Coronary artery (tissue), 2 donors: ENCODE data around the gene KIR2DL3.
"Not testable (repeated sequence)": the region's sequence is repeated elsewhere in the genome, so short reads cannot be mapped to it uniquely, and the experiment has no call there.

Experiments used
- DNase-seq: peaks from one replicate; pipeline ENCODE4 v3.0.0-alpha.2; 2017; ENCODE audit warnings: low spot score
- H3K27ac ChIP-seq, 2 donors: fragments of 200-600 bp; sonication (generic); one replicate each; pipeline ENCODE4 v1.5.1; 2016 to 2019
- H3K4me3 ChIP-seq: fragments of 200-600 bp; sonication (generic); 2 replicates; pipeline ENCODE4 v1.5.1; 2016; ENCODE audit warnings: mild to moderate bottlenecking, moderate library complexity
- TF ChIP-seq, protein P1 (sequence below): fragments of 200-600 bp; sonication (generic); IDR thresholded peaks from one replicate; pipeline ENCODE4 v1.5.1; 2019; ENCODE audit warnings: antibody characterized with exemption

KIR2DL3 gene

GRCh38 chr19:54727562-54727961 is 10.8 kb upstream of the KIR2DL3 start:
- Histone ChIP-seq H3K4me3 (no peak overlapping the region), H3K27ac (no peak overlapping the region)
- peak; percentile 19 for DNase-seq
- TF ChIP-seq, protein P1, sequence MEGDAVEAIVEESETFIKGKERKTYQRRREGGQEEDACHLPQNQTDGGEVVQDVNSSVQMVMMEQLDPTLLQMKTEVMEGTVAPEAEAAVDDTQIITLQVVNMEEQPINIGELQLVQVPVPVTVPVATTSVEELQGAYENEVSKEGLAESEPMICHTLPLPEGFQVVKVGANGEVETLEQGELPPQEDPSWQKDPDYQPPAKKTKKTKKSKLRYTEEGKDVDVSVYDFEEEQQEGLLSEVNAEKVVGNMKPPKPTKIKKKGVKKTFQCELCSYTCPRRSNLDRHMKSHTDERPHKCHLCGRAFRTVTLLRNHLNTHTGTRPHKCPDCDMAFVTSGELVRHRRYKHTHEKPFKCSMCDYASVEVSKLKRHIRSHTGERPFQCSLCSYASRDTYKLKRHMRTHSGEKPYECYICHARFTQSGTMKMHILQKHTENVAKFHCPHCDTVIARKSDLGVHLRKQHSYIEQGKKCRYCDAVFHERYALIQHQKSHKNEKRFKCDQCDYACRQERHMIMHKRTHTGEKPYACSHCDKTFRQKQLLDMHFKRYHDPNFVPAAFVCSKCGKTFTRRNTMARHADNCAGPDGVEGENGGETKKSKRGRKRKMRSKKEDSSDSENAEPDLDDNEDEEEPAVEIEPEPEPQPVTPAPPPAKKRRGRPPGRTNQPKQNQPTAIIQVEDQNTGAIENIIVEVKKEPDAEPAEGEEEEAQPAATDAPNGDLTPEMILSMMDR: no peak

DNA sequence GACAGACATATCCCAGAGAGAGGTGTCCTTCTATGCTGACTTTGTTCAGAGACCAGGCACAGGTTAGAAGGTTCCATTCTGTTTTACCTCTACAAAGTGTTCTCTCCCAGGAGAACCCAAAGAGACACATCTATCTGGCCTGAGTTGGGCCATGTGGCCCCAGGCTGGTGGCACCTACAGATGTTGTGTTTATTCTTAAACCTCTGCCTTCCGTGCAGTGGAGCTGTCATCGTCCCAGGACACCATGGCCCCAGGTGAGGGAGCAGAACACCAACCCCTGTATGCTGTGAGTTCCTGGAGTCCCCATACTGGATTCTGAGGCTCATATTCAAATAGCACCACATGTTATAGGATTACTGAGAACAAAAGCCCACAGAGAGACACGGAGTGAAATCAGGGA is 10.1 kb upstream of the KIR2DL3 start:
- peak; percentile 17 for DNase-seq
- Histone ChIP-seq H3K4me3 (no peak overlapping the region), H3K27ac (no peak overlapping the region)
- TF ChIP-seq, protein P1: no peak

- Histone ChIP-seq H3K27ac (no peak overlapping the region), H3K4me3 (no peak overlapping the region)
- peak; percentile 46 for DNase-seq
- TF ChIP-seq, protein P1: no peak
These were observed 8.7 kb upstream of the KIR2DL3 start for GRCh38 chr19:54729416-54730188.

DNA sequence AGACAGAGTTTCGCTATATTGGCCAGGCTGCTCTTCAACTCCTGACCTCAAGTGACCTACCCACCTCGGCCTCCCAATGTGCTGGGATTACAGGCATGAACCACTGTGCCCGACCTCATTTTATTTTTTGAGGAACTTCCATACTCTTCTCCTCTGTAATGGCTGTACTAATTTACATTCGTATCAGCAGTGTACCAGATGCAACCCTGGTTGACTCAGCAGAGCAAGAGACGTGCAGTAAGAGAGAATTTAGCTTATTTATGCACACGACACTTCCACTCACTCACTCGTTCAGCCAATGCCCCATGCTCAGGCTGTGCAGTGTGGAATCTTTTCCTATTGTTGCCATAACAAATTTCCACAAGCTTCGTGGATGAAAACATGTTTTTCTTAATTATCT is 7.1 kb upstream of the KIR2DL3 start:
- Histone ChIP-seq H3K4me3 (no peak overlapping the region), H3K27ac (no peak overlapping the region)
- DNase-seq: peak; percentile 19
- TF ChIP-seq, protein P1: no peak

DNA sequence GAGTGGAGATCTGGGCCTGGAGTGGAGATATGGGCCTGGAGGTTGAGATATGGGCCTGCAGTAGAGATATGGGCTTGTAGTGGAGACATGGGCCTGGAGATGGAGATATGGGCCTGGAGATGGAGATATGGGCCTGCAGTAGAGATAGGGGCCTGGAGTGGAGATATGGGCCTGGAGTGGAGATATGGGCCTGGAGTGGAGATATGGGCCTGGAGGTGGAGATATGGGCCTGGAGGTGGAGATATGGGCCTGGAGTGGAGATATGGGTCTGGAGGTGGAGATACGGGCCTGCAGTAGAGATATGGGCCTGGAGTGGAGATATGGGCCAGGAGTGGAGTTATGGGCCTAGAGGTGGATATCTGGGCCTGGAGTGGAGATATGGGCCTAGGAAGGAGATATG is 402 bp downstream of the KIR2DL3 start:
- no peak for DNase-seq

DNA sequence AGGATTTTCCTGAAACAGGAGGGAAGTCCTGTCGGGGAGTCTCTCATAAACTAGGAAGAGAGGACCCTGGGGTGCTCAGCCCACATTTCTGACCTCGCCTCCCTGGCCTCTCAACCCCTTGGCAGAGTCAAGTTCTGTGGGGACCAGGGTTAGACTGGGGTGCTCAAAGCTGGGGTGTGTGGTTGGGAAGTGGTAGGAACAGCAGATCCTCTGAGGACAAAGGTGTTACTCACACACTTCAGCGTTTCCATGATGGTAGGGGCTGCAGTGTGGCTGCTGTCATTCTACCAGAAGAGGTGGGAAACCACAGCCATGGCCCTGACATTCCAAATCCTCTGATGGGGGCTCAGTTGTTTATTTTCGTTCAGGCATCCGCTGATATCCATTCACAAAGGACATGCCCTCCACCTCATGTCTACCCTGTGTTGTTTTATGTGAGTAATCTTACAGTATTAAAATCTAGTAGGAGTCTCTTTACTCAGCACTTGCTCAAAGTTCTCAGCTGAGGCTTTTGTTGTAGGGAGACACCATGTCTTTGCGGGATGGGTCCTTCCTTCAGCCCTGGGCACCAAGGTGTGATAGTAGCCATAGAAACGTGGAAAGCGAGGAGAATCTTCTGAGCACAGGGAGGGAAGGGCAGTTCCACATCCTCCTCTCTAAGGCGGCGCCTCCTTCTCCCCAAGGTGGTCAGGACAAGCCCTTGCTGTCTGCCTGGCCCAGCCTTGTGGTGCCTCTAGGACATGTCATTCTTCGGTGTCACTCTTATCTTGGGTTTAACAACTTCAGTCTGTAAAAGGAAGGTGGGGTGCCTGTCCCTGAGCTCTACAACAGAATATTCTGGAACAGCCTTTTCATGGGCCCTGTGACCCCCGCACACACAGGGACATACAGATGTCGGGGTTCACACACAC is 1.5 kb downstream of the KIR2DL3 start:
- no peak overlapping the region for H3K27ac ChIP-seq
- TF ChIP-seq, protein P1: no peak
- DNase-seq: no peak
- no peak overlapping the region for H3K4me3 ChIP-seq

More for the DNA sequence above, 402 bp downstream of the KIR2DL3 start:
- TF ChIP-seq, protein P1: no peak
- Histone ChIP-seq H3K4me3 (no peak overlapping the region), H3K27ac (no peak overlapping the region)

DNA sequence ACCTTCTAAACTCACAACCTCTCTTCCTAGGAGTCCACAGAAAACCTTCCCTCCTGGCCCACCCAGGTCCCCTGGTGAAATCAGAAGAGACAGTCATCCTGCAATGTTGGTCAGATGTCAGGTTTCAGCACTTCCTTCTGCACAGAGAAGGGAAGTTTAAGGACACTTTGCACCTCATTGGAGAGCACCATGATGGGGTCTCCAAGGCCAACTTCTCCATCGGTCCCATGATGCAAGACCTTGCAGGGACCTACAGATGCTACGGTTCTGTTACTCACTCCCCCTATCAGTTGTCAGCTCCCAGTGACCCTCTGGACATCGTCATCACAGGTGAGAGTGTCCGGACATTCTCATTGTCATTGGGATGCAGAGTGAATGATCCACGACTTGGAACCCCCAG is 3.6 kb downstream of the KIR2DL3 start:
- H3K4me3 ChIP-seq, DNase-seq, H3K27ac ChIP-seq: not testable (repeated sequence)

GRCh38 chr19:54744080-54744479 is 5.8 kb downstream of the KIR2DL3 start:
- H3K27ac ChIP-seq, H3K4me3 ChIP-seq: not testable (repeated sequence)
- DNase-seq: peak; percentile 46

- not testable (repeated sequence) for DNase-seq, H3K27ac ChIP-seq, H3K4me3 ChIP-seq
These were observed 9.5 kb downstream of the KIR2DL3 start for GRCh38 chr19:54747614-54748322.

GRCh38 chr19:54750276-54750675 is 12.0 kb downstream of the KIR2DL3 start:
- not testable (repeated sequence) for H3K4me3 ChIP-seq, DNase-seq, H3K27ac ChIP-seq
